Keratinocyte (primary cell): ENCODE measurements around the gene PLXDC2.

Experiments used
- CTCF ChIP-seq, 3 experiments: IDR thresholded peaks in 1 of 3; conservative IDR thresholded peaks in 1 of 3; optimal IDR thresholded peaks in 1 of 3; 2 replicates in 2 of 3; 3 replicates in 1 of 3; pipeline versions ENCODE3 to v1.5.1; 2011; ENCODE audit warnings: low read length in 3 of 3, mild to moderate bottlenecking in 3 of 3, moderate library complexity in 2 of 3, control low read depth in 1 of 3, inconsistent platforms in 1 of 3; ENCODE audit not compliant: insufficient read depth in 2 of 3; ENCODE audit errors: extremely low read depth in 1 of 3
- EZH2 ChIP-seq: IDR thresholded peaks from one replicate; pipeline ENCODE4 v1.6.1; 2012; ENCODE audit warnings: inconsistent platforms, mild to moderate bottlenecking, low read length, moderate library complexity

- TF ChIP-seq CTCF (optimal IDR thresholded peaks at IDR 0.05 in 1 of 3, IDR thresholded peaks at IDR 0.05 in 1 of 3, conservative IDR thresholded peaks at IDR 0.05 in 1 of 3; ENCODE audit: extremely low read depth in 1 of 3, insufficient read depth in 2 of 3, low read length in 3 of 3) (no peak), EZH2 (no peak)
These were observed 25.2 kb upstream of the PLXDC2 start for GRCh38 chr10:19791032-19791431.
